HepG2 (cell line): ENCODE data around the gene IP6K1. TPM values are rescaled to one million over a fixed set of nuclear protein-coding genes. Genes with fewer than 3 reads are reported as not detected.
A peak's percentile ranks its signal among the peaks of the same experiment; 100 is the strongest.

Experiments
- EHMT2 ChIP-seq: fragments of 200-600 bp; sonication (generic); IDR thresholded peaks from 2 replicates; pipeline ENCODE4 v1.7.0; 2017; ENCODE audit warnings: antibody characterized with exemption, low read depth, low read length, borderline replicate concordance
- GATA4 ChIP-seq: sonication (generic); IDR thresholded peaks from 2 replicates; pipeline ENCODE4 v1.6.1; 2016; ENCODE audit warnings: antibody characterized with exemption, low read depth, borderline replicate concordance
- GATAD2A ChIP-seq: IDR thresholded peaks from 2 replicates; pipeline ENCODE4 v1.6.1; 2016
- HES4 ChIP-seq: sonication (generic); formaldehyde crosslinking; IDR thresholded peaks from 2 replicates; pipeline ENCODE4 v1.9.0; 2021; ENCODE audit warnings: mild to moderate bottlenecking, missing genetic modification reagents, borderline replicate concordance
- KAT8 ChIP-seq: IDR thresholded peaks from 2 replicates; pipeline ENCODE4 v1.6.1; 2016; ENCODE audit warnings: missing genetic modification reagents, missing compliant biosample characterization
- MIER3 ChIP-seq: IDR thresholded peaks from 2 replicates; pipeline ENCODE4 v1.6.1; 2016; ENCODE audit warnings: missing compliant biosample characterization, borderline replicate concordance
- POLR2AphosphoS5 ChIP-seq: IDR thresholded peaks from 2 replicates; pipeline ENCODE4 v1.6.1; 2012; ENCODE audit warnings: low read depth, low read length
- RXRB ChIP-seq: IDR thresholded peaks from 2 replicates; pipeline ENCODE4 v1.6.1; 2016; ENCODE audit warnings: borderline replicate concordance, missing genetic modification reagents, missing compliant biosample characterization
- SAP130 ChIP-seq: IDR thresholded peaks from 2 replicates; pipeline ENCODE4 v1.6.1; 2016; ENCODE audit warnings: low read depth
- SKI ChIP-seq: fragments of 450-650 bp; IDR thresholded peaks from one replicate; pipeline ENCODE4 v1.6.1; 2018; ENCODE audit warnings: mild to moderate bottlenecking; ENCODE audit not compliant: partially characterized antibody
- SOX6 ChIP-seq, 2 experiments: fragments of 450-650 bp in 1 of 2; sonication (generic) in 1 of 2; formaldehyde crosslinking in 1 of 2; IDR thresholded peaks; 2 replicates each; pipeline versions ENCODE4 v1.4.0 to v1.6.1; 2017 to 2020; ENCODE audit warnings: antibody characterized with exemption in 1 of 2, mild to moderate bottlenecking in 1 of 2, missing genetic modification reagents in 1 of 2
- TOE1 ChIP-seq: sonication (generic); formaldehyde crosslinking; IDR thresholded peaks from 2 replicates; pipeline ENCODE4 v1.4.0; 2020; ENCODE audit warnings: mild to moderate bottlenecking, missing genetic modification reagents
- XRCC5 ChIP-seq: fragments of 200-400 bp; formaldehyde crosslinking; optimal IDR thresholded peaks from 2 replicates; pipeline ENCODE3; 2017; ENCODE audit warnings: mild to moderate bottlenecking, low read length
- ZFX ChIP-seq: sonication (generic); formaldehyde crosslinking; IDR thresholded peaks from 2 replicates; pipeline ENCODE4 v1.4.0; 2020; ENCODE audit warnings: mild to moderate bottlenecking, low read depth, missing genetic modification reagents, moderate library complexity
- ZFY ChIP-seq: sonication (generic); formaldehyde crosslinking; IDR thresholded peaks from 2 replicates; pipeline ENCODE4 v1.4.0; 2020; ENCODE audit warnings: missing genetic modification reagents
- ZNF124 ChIP-seq: sonication (generic); formaldehyde crosslinking; IDR thresholded peaks from 2 replicates; pipeline ENCODE4 v1.4.0; 2020; ENCODE audit warnings: missing genetic modification reagents
- ZNF160 ChIP-seq: sonication (generic); formaldehyde crosslinking; IDR thresholded peaks from 2 replicates; pipeline ENCODE4 v1.8.0; 2022; ENCODE audit warnings: mild to moderate bottlenecking, inconsistent platforms, missing genetic modification reagents
- ZNF292 ChIP-seq: sonication (generic); formaldehyde crosslinking; IDR thresholded peaks from 2 replicates; pipeline ENCODE4 v1.8.1; 2022; ENCODE audit warnings: mild to moderate bottlenecking, low read depth, missing genetic modification reagents, borderline replicate concordance
- ZNF501 ChIP-seq: sonication (generic); formaldehyde crosslinking; IDR thresholded peaks from 2 replicates; pipeline ENCODE4 v1.5.1; 2020; ENCODE audit warnings: mild to moderate bottlenecking, moderate library complexity, missing genetic modification reagents
- ZNF556 ChIP-seq: sonication (generic); formaldehyde crosslinking; IDR thresholded peaks from 2 replicates; pipeline ENCODE4 v1.4.0; 2020; ENCODE audit warnings: mild to moderate bottlenecking, missing genetic modification reagents, borderline replicate concordance
- ZNF574 ChIP-seq: sonication (generic); formaldehyde crosslinking; IDR thresholded peaks from 2 replicates; pipeline ENCODE4 v1.4.0; 2020; ENCODE audit warnings: missing genetic modification reagents
- ZNF878 ChIP-seq: sonication (generic); formaldehyde crosslinking; IDR thresholded peaks from 2 replicates; pipeline ENCODE4 v1.8.1; 2023; ENCODE audit warnings: mild to moderate bottlenecking, missing genetic modification reagents, moderate library complexity
- ZNF891 ChIP-seq: sonication (generic); formaldehyde crosslinking; IDR thresholded peaks from 2 replicates; pipeline ENCODE4 v1.5.0; 2020; ENCODE audit warnings: mild to moderate bottlenecking, missing genetic modification reagents
- polyA plus RNA-seq, 8 experiments: library from polyadenylated mRNA; depleted of rRNA in 3 of 8; stranded (reverse) in 7 of 8; unstranded in 1 of 8; fragments of >200 nt; fragmentation: Illumina TruSeq in 4 of 8; extraction: Trizol in 4 of 8; gene quantifications; 2 replicates each; pipeline versions ENCODE4 v1.2.1 to v1.2.3, GENCODE V29; 2011 to 2016; ENCODE audit warnings: low read depth in 4 of 8, missing spikeins in 1 of 8, mixed read lengths in 1 of 8; ENCODE audit not compliant: insufficient read depth in 1 of 8
- total RNA-seq, 5 experiments: library from RNA; depleted of rRNA; stranded (reverse); fragments of >200 nt; fragmentation: Illumina TruSeq; extraction: Trizol; gene quantifications; 2 replicates each; pipeline ENCODE4 v1.2.3, GENCODE V29; 2016; ENCODE audit warnings: low read depth in 1 of 5
- TF ChIP-seq, protein P1 (sequence below): sonication (generic); formaldehyde crosslinking; IDR thresholded peaks from 2 replicates; pipeline ENCODE4 v1.9.0; 2022; ENCODE audit warnings: missing genetic modification reagents, mild to moderate bottlenecking, borderline replicate concordance
- TF ChIP-seq, protein P2 (sequence below): sonication (generic); IDR thresholded peaks from 2 replicates; pipeline ENCODE4 v1.6.1; 2016; ENCODE audit warnings: low read depth, borderline replicate concordance

Gene IP6K1
- total and polyA plus RNA-seq, 2 of the 13 experiments (the other 11 are each of a cell fraction or from before 2014, with no cell fraction given): 17.7 to 29.7 TPM

DNA sequence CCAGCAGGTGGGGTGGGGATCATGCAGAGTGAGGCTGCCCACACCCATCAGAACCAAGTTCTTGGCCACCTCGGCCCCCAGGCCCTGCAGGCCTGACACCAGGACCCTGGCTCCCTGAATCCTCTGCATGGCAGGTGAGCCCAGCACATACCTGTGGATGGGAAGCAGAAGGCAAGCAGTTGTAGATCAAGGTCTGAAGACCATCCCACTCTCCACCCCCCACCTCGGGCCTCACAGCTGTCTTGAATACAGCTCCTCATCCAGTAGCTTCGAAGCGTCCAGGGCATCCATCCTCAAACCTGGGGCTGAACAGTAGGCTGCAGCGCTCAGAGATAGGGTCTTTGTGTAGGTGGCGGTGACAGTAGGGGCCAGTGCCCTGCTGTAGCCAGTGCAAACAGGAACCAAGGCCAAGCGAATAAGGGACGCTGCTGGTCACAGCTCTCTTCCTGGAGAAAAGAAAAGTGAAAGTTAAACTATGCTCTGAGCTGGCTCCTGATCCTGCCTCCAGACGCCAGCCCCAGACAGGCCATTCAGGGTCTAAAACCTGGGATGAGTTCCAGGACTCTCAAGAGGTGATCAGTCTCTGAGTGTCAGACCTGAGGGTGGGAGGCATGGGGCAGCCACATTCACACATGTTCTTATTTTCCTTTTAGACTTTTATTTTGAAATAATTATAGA lies 27.3 kb upstream of the IP6K1 start, which contains the start of gene UBA7 (continued):
- TF ChIP-seq, protein P1, sequence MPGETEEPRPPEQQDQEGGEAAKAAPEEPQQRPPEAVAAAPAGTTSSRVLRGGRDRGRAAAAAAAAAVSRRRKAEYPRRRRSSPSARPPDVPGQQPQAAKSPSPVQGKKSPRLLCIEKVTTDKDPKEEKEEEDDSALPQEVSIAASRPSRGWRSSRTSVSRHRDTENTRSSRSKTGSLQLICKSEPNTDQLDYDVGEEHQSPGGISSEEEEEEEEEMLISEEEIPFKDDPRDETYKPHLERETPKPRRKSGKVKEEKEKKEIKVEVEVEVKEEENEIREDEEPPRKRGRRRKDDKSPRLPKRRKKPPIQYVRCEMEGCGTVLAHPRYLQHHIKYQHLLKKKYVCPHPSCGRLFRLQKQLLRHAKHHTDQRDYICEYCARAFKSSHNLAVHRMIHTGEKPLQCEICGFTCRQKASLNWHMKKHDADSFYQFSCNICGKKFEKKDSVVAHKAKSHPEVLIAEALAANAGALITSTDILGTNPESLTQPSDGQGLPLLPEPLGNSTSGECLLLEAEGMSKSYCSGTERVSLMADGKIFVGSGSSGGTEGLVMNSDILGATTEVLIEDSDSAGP: peak; percentile 54; the same call in 1 of the 2 replicates
- peak; percentile 16; the same call in 1 of the 2 replicates for TF ChIP-seq POLR2AphosphoS5
- TF ChIP-seq, protein P2, sequence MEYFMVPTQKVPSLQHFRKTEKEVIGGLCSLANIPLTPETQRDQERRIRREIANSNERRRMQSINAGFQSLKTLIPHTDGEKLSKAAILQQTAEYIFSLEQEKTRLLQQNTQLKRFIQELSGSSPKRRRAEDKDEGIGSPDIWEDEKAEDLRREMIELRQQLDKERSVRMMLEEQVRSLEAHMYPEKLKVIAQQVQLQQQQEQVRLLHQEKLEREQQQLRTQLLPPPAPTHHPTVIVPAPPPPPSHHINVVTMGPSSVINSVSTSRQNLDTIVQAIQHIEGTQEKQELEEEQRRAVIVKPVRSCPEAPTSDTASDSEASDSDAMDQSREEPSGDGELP: peak; percentile 48; the same call in 1 of the 2 replicates
- 0 out of 2 replicates have a peak, but pooled peaks have one; percentile 27 for TF ChIP-seq MIER3 (CRISPR knock-in tag)
- TF ChIP-seq XRCC5: peak; percentile 19
- TF ChIP-seq ZNF878 (CRISPR knock-in tag): no peak
- peak; percentile 58 for TF ChIP-seq ZNF574 (CRISPR knock-in tag)
- TF ChIP-seq RXRB (CRISPR knock-in tag): peak; percentile 41; the same call in 1 of the 2 replicates
- TF ChIP-seq TOE1 (CRISPR knock-in tag): 0 out of 2 replicates have a peak, but pooled peaks have one; percentile 24
- TF ChIP-seq ZNF556 (CRISPR knock-in tag): 0 out of 2 replicates have a peak, but pooled peaks have one; percentile 19
- peak; percentile 66 for TF ChIP-seq ZFX (CRISPR knock-in tag)
- peak; percentile 68 for TF ChIP-seq ZFY
- TF ChIP-seq SKI: peak; percentile 38
- peak; percentile 10; the same call in 1 of the 2 replicates for TF ChIP-seq HES4 (CRISPR knock-in tag)
- peak; percentile 31; the same call in 1 of the 2 replicates for TF ChIP-seq GATAD2A (CRISPR knock-in tag)
- TF ChIP-seq ZNF160 (CRISPR knock-in tag): no peak
- TF ChIP-seq ZNF501: peak; percentile 36; the same call in 1 of the 2 replicates
- TF ChIP-seq ZNF124 (CRISPR knock-in tag): no peak
- TF ChIP-seq KAT8 (CRISPR knock-in tag): peak; percentile 90
- no peak for TF ChIP-seq EHMT2
- TF ChIP-seq SAP130 (CRISPR knock-in tag): peak; percentile 83
- TF ChIP-seq ZNF891: peak; percentile 32; the same call in 1 of the 2 replicates
- peak; percentile 70; the same call in 1 of the 2 replicates for TF ChIP-seq ZNF292
- TF ChIP-seq SOX6 (IDR thresholded peaks at IDR 0.05): no peak
- peak; percentile 24; the same call in 1 of the 2 replicates for TF ChIP-seq SOX6 (CRISPR knock-in tag; IDR thresholded peaks at IDR 0.05)
- no peak for TF ChIP-seq GATA4
